GM23338 (cell line): ENCODE results near the gene SLC16A7. TPM values are rescaled to one million over a fixed set of nuclear protein-coding genes. Genes with fewer than 3 reads are reported as not detected.

Experiments used
- ATAC-seq: fragments of 200-7000 bp; cut with Tn5 transposase; 3 replicates; pipeline ENCODE4 v1.9.1; 2020
- DNase-seq: peaks from one replicate; pipeline ENCODE4 v3.0.0-alpha.2; 2015; ENCODE audit warnings: low spot score
- H2AFZ ChIP-seq: fragments of 200-600 bp; sonication (generic); 2 replicates; pipeline ENCODE4 v1.8.0; 2016; ENCODE audit warnings: antibody characterized with exemption, mild to moderate bottlenecking, moderate library complexity
- H3F3A ChIP-seq: fragments of 200-600 bp; sonication (generic); replicated peaks from 2 replicates; pipeline ENCODE4 v1.8.0; 2017; ENCODE audit warnings: antibody characterized with exemption, mixed run types, low read depth
- H3K27ac ChIP-seq: fragments of 200-600 bp; sonication (generic); 2 replicates; pipeline ENCODE4 v1.6.1; 2016; ENCODE audit warnings: low read depth
- H3K27me3 ChIP-seq: fragments of 200-600 bp; sonication (generic); 2 replicates; pipeline ENCODE4 v1.8.0; 2016; ENCODE audit warnings: mild to moderate bottlenecking, mixed run types, moderate library complexity; ENCODE audit not compliant: insufficient read depth
- H3K36me3 ChIP-seq: fragments of 200-600 bp; sonication (generic); 2 replicates; pipeline ENCODE4 v1.8.0; 2016; ENCODE audit warnings: mild to moderate bottlenecking; ENCODE audit not compliant: insufficient read depth
- H3K4me1 ChIP-seq: fragments of 200-600 bp; sonication (generic); 2 replicates; pipeline ENCODE4 v1.8.0; 2016; ENCODE audit warnings: mild to moderate bottlenecking, moderate library complexity; ENCODE audit not compliant: insufficient read depth
- H3K4me2 ChIP-seq: fragments of 200-600 bp; sonication (generic); 2 replicates; pipeline ENCODE4 v1.7.1; 2017; ENCODE audit warnings: mixed run types
- H3K4me3 ChIP-seq: fragments of 200-600 bp; sonication (generic); 2 replicates; pipeline ENCODE4 v1.6.1; 2016; ENCODE audit warnings: mixed run types
- H3K79me2 ChIP-seq: fragments of 200-600 bp; sonication (generic); replicated peaks from 2 replicates; pipeline ENCODE4 v1.8.0; 2017; ENCODE audit warnings: mild to moderate bottlenecking; ENCODE audit not compliant: insufficient read depth
- H3K9me2 ChIP-seq: fragments of 200-600 bp; sonication (generic); 2 replicates; pipeline ENCODE4 v1.8.0; 2017; ENCODE audit not compliant: insufficient read depth
- H4K20me1 ChIP-seq: fragments of 200-600 bp; sonication (generic); replicated peaks from 2 replicates; pipeline ENCODE4 v1.8.0; 2017; ENCODE audit warnings: mild to moderate bottlenecking; ENCODE audit not compliant: insufficient read depth
- H3K27ac Mint-ChIP-seq: 2 replicates; pipeline ENCODE4 v1.8.0; 2020; ENCODE audit warnings: inconsistent platforms, mild to moderate bottlenecking, moderate library complexity, mixed read lengths
- H3K27me3 Mint-ChIP-seq: 3 replicates; pipeline ENCODE4 v1.8.0; 2022; ENCODE audit warnings: low read depth, mild to moderate bottlenecking, moderate library complexity, mixed read lengths, inconsistent platforms; ENCODE audit not compliant: insufficient read depth, poor library complexity
- H3K36me3 Mint-ChIP-seq: 3 replicates; pipeline ENCODE4 v1.8.0; 2021; ENCODE audit warnings: low read depth, mild to moderate bottlenecking, inconsistent platforms, moderate library complexity, mixed read lengths
- H3K4me1 Mint-ChIP-seq: 3 replicates; pipeline ENCODE4 v1.8.0; 2020; ENCODE audit warnings: mild to moderate bottlenecking, inconsistent platforms, mixed read lengths
- H3K4me3 Mint-ChIP-seq: 3 replicates; pipeline ENCODE4 v1.8.0; 2021; ENCODE audit warnings: moderate library complexity, mild to moderate bottlenecking, inconsistent platforms, mixed read lengths
- H3K9me3 Mint-ChIP-seq: 3 replicates; pipeline ENCODE4 v1.8.0; 2020; ENCODE audit warnings: moderate library complexity, mild to moderate bottlenecking, inconsistent platforms, mixed read lengths
- CREB1 ChIP-seq: fragments of 250-450 bp; sonication (Bioruptor Pico); IDR thresholded peaks from 2 replicates; pipeline ENCODE4 v1.5.0; 2020; ENCODE audit warnings: low read depth, mild to moderate bottlenecking, moderate library complexity
- ETS1 ChIP-seq: IDR thresholded peaks from 2 replicates; pipeline ENCODE4 v1.6.1; 2016; ENCODE audit warnings: antibody characterized with exemption
- EZH2phosphoT487 ChIP-seq: fragments of 200-600 bp; sonication (generic); IDR thresholded peaks from one replicate; pipeline ENCODE4 v1.8.1; 2018; ENCODE audit warnings: antibody characterized with exemption; ENCODE audit not compliant: unreplicated experiment
- JUNB ChIP-seq: IDR thresholded peaks from one replicate; pipeline ENCODE4 v1.6.1; 2016; ENCODE audit warnings: antibody characterized with exemption; ENCODE audit not compliant: unreplicated experiment
- NANOG ChIP-seq: IDR thresholded peaks from 2 replicates; pipeline ENCODE4 v1.6.1; 2016; ENCODE audit warnings: antibody characterized with exemption, borderline replicate concordance
- POLR2AphosphoS5 ChIP-seq: IDR thresholded peaks from 2 replicates; pipeline ENCODE4 v1.6.1; 2016; ENCODE audit warnings: antibody characterized with exemption, low read depth
- ZNF114 ChIP-seq: fragments of 250-450 bp; sonication (Bioruptor Pico); IDR thresholded peaks from 2 replicates; pipeline ENCODE4 v1.5.0; 2020; ENCODE audit warnings: mild to moderate bottlenecking, moderate library complexity
- ZNF331 ChIP-seq: fragments of 250-450 bp; sonication (Bioruptor Pico); IDR thresholded peaks from 2 replicates; pipeline ENCODE4 v1.5.0; 2020; ENCODE audit warnings: low read depth, mild to moderate bottlenecking, moderate library complexity
- polyA plus RNA-seq: library from polyadenylated mRNA; unstranded; fragments of >200 nt; fragmentation: Nextera tagmentation; extraction: Ambion mirVana; gene quantifications from 2 replicates; pipeline ENCODE4 v1.2.1, GENCODE V29; 2016
- total RNA-seq: library from RNA; depleted of rRNA; stranded (reverse); fragments of >200 nt; shearing (Covaris generic); gene quantifications from 2 replicates; pipeline ENCODE4 v1.2.3, GENCODE V29; 2014
- TF ChIP-seq, protein P1 (sequence below): IDR thresholded peaks from one replicate; pipeline ENCODE4 v1.6.1; 2018; ENCODE audit warnings: antibody characterized with exemption; ENCODE audit not compliant: unreplicated experiment
- TF ChIP-seq, protein P2 (sequence below): fragments of 250-450 bp; sonication (Bioruptor Pico); IDR thresholded peaks from 2 replicates; pipeline ENCODE4 v1.5.0; 2020; ENCODE audit warnings: mild to moderate bottlenecking, moderate library complexity
- TF ChIP-seq, protein P3 (sequence below), 2 experiments: fragments of 200-600 bp in 1 of 2; sonication (generic) in 1 of 2; conservative IDR thresholded peaks; 2 replicates each; pipeline versions ENCODE4 v1.5.1 to v1.6.1; 2016 to 2017; ENCODE audit warnings: antibody characterized with exemption in 2 of 2, low read depth in 2 of 2, mild to moderate bottlenecking in 2 of 2, moderate library complexity in 1 of 2

SLC16A7 gene
- total and polyA plus RNA-seq, 2 experiments from 2014 or later, result 2.8 to 4.3 TPM

DNA sequence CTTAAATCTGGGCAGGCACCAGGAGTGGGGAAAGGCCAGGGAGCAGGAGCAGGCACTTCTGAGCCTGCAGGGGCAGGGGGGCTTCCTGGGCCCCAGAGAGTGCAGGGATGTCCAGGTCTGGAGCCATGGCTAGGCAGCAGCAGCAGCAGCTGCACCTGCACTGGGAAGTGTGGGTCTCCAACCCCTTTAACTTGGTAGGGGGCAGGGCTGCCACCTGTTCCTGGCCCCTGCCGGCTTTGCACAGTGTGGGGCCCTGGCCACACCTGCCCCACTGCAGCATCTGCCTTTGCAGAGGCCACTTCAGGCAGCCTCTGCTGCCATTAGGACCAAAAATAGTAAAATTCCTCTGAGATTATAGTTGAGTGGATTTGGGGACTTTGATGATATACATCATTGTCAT lies 138.5 kb downstream of the SLC16A7 start:
- H3K79me2 ChIP-seq, result no peaks in the 10 kb centered on the region
- H3K36me3 Mint-ChIP-seq, result no peaks in the 10 kb centered on the region
- H3K4me3 Mint-ChIP-seq, result no peak overlapping the region
- no peaks in the 10 kb centered on the region for H3K27me3 ChIP-seq
- 0 out of 2 replicates have a peak, but pooled peaks cover 5% of the 10 kb centered on the region for H3K4me1 ChIP-seq
- H3K4me3 ChIP-seq, result no peak overlapping the region
- TF ChIP-seq NANOG, result no peak
- TF ChIP-seq, protein P1, sequence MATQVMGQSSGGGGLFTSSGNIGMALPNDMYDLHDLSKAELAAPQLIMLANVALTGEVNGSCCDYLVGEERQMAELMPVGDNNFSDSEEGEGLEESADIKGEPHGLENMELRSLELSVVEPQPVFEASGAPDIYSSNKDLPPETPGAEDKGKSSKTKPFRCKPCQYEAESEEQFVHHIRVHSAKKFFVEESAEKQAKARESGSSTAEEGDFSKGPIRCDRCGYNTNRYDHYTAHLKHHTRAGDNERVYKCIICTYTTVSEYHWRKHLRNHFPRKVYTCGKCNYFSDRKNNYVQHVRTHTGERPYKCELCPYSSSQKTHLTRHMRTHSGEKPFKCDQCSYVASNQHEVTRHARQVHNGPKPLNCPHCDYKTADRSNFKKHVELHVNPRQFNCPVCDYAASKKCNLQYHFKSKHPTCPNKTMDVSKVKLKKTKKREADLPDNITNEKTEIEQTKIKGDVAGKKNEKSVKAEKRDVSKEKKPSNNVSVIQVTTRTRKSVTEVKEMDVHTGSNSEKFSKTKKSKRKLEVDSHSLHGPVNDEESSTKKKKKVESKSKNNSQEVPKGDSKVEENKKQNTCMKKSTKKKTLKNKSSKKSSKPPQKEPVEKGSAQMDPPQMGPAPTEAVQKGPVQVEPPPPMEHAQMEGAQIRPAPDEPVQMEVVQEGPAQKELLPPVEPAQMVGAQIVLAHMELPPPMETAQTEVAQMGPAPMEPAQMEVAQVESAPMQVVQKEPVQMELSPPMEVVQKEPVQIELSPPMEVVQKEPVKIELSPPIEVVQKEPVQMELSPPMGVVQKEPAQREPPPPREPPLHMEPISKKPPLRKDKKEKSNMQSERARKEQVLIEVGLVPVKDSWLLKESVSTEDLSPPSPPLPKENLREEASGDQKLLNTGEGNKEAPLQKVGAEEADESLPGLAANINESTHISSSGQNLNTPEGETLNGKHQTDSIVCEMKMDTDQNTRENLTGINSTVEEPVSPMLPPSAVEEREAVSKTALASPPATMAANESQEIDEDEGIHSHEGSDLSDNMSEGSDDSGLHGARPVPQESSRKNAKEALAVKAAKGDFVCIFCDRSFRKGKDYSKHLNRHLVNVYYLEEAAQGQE, result no peak
- TF ChIP-seq ZNF114 (CRISPR knock-in tag), result no peak
- TF ChIP-seq CREB1 (CRISPR knock-in tag), result no peak
- TF ChIP-seq JUNB, result no peak
- TF ChIP-seq, protein P2, sequence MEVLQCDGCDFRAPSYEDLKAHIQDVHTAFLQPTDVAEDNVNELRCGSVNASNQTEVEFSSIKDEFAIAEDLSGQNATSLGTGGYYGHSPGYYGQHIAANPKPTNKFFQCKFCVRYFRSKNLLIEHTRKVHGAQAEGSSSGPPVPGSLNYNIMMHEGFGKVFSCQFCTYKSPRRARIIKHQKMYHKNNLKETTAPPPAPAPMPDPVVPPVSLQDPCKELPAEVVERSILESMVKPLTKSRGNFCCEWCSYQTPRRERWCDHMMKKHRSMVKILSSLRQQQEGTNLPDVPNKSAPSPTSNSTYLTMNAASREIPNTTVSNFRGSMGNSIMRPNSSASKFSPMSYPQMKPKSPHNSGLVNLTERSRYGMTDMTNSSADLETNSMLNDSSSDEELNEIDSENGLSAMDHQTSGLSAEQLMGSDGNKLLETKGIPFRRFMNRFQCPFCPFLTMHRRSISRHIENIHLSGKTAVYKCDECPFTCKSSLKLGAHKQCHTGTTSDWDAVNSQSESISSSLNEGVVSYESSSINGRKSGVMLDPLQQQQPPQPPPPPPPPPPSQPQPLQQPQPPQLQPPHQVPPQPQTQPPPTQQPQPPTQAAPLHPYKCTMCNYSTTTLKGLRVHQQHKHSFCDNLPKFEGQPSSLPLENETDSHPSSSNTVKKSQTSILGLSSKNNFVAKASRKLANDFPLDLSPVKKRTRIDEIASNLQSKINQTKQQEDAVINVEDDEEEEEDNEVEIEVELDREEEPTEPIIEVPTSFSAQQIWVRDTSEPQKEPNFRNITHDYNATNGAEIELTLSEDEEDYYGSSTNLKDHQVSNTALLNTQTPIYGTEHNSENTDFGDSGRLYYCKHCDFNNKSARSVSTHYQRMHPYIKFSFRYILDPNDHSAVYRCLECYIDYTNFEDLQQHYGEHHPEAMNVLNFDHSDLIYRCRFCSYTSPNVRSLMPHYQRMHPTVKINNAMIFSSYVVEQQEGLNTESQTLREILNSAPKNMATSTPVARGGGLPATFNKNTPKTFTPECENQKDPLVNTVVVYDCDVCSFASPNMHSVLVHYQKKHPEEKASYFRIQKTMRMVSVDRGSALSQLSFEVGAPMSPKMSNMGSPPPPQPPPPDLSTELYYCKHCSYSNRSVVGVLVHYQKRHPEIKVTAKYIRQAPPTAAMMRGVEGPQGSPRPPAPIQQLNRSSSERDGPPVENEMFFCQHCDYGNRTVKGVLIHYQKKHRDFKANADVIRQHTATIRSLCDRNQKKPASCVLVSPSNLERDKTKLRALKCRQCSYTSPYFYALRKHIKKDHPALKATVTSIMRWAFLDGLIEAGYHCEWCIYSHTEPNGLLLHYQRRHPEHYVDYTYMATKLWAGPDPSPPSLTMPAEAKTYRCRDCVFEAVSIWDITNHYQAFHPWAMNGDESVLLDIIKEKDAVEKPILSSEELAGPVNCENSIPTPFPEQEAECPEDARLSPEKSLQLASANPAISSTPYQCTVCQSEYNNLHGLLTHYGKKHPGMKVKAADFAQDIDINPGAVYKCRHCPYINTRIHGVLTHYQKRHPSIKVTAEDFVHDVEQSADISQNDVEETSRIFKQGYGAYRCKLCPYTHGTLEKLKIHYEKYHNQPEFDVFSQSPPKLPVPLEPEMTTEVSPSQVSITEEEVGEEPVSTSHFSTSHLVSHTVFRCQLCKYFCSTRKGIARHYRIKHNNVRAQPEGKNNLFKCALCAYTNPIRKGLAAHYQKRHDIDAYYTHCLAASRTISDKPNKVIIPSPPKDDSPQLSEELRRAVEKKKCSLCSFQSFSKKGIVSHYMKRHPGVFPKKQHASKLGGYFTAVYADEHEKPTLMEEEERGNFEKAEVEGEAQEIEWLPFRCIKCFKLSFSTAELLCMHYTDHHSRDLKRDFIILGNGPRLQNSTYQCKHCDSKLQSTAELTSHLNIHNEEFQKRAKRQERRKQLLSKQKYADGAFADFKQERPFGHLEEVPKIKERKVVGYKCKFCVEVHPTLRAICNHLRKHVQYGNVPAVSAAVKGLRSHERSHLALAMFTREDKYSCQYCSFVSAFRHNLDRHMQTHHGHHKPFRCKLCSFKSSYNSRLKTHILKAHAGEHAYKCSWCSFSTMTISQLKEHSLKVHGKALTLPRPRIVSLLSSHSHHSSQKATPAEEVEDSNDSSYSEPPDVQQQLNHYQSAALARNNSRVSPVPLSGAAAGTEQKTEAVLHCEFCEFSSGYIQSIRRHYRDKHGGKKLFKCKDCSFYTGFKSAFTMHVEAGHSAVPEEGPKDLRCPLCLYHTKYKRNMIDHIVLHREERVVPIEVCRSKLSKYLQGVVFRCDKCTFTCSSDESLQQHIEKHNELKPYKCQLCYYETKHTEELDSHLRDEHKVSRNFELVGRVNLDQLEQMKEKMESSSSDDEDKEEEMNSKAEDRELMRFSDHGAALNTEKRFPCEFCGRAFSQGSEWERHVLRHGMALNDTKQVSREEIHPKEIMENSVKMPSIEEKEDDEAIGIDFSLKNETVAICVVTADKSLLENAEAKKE (CRISPR knock-in tag), result no peak
- TF ChIP-seq ETS1, result no peak
- TF ChIP-seq ZNF331, result no peak
- TF ChIP-seq, protein P3, sequence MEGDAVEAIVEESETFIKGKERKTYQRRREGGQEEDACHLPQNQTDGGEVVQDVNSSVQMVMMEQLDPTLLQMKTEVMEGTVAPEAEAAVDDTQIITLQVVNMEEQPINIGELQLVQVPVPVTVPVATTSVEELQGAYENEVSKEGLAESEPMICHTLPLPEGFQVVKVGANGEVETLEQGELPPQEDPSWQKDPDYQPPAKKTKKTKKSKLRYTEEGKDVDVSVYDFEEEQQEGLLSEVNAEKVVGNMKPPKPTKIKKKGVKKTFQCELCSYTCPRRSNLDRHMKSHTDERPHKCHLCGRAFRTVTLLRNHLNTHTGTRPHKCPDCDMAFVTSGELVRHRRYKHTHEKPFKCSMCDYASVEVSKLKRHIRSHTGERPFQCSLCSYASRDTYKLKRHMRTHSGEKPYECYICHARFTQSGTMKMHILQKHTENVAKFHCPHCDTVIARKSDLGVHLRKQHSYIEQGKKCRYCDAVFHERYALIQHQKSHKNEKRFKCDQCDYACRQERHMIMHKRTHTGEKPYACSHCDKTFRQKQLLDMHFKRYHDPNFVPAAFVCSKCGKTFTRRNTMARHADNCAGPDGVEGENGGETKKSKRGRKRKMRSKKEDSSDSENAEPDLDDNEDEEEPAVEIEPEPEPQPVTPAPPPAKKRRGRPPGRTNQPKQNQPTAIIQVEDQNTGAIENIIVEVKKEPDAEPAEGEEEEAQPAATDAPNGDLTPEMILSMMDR (conservative IDR thresholded peaks at IDR 0.05; ENCODE audit: low read depth in 2 of 2), result no peak
- no peak for TF ChIP-seq EZH2phosphoT487
- no peak for TF ChIP-seq POLR2AphosphoS5
- no peak overlapping the region for H3K27ac Mint-ChIP-seq
- H3K4me2 ChIP-seq, result no peak overlapping the region
- ATAC-seq, result peak; percentile 50; the same call in 2 of the 3 replicates
- no peaks in the 10 kb centered on the region for H3K9me2 ChIP-seq
- no peaks in the 10 kb centered on the region; the same call in 1 of the 2 replicates for H4K20me1 ChIP-seq
- H2AFZ ChIP-seq, result no peak overlapping the region
- no peaks in the 10 kb centered on the region for H3F3A ChIP-seq
- no peaks in the 10 kb centered on the region for H3K9me3 Mint-ChIP-seq
- H3K36me3 ChIP-seq, result no peaks in the 10 kb centered on the region
- DNase-seq, result no peak
- no peak overlapping the region for H3K27ac ChIP-seq
- H3K4me1 Mint-ChIP-seq, result peaks cover 4% of the 10 kb centered on the region; the same call in 2 of the 3 replicates
- no peaks in the 10 kb centered on the region for H3K27me3 Mint-ChIP-seq
